Medulla oblongata (tissue), 1 donor: ENCODE results near the gene MIA2.
"Not testable (repeated sequence)": the region's sequence is repeated elsewhere in the genome, so short reads cannot be mapped to it uniquely, and the experiment has no call there.

Experiments
- DNase-seq: peaks from one replicate; pipeline ENCODE4 v3.0.0-alpha.2; 2015; ENCODE audit errors: extremely low spot score

MIA2 gene

DNA sequence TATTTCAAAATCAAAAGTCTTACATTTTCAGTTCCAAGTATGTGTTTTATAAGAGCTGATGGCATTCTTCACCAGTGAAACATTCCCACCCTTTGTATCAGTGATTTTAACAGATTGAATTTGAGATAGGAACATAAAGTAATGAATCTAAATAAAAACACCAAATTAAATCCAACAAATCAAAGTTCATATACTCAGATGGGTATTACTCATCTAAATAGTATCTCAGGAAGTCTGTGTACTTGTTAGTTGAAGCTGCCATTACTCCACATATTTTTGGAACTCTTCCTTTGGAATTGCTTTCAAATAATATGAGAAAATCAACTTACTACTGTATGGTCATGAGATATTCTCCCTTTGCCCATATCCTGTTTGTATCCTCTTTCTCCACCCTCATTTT, 89.1 kb downstream of the MIA2 start:
- DNase-seq: no peak

DNA sequence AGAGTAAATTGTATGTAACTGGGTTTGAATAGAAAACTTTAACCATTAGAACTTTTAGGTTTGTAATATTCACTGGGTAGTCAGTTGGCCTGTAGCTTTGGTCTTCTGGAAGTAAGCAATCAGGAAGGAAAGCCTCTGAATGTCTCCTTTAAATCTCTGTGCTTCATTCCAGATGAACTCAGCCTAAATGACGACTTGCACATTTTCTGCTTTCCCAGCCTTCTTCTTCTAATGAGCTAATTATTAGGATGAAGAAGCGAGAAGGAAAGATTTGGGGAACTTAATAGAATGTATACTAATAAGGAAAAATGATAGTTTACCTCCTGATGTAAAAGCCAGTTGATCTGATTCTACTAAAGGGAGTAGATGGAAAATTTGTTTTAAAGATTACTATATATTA, 90.4 kb downstream of the MIA2 start:
- DNase-seq: no peak

DNA sequence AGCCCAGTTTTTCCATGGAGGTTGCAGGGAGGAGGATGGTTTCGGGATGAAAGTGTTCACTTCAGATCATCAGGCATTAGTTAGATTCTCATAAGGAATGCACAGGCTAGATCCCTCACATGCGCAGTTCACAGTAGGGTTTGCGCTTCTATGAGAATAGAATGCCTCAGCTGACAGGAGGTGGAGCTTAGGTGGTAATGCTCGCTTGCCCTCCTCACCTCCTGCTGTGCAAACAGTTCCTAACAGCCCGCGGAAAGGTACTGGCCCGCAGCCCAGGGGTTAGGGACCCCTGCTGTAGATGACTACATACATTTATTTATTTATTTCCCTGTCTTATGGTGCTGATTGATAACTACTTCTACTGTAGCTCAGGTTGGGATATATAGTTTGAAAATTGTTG, 105.3 kb downstream of the MIA2 start:
- no peak for DNase-seq

DNA sequence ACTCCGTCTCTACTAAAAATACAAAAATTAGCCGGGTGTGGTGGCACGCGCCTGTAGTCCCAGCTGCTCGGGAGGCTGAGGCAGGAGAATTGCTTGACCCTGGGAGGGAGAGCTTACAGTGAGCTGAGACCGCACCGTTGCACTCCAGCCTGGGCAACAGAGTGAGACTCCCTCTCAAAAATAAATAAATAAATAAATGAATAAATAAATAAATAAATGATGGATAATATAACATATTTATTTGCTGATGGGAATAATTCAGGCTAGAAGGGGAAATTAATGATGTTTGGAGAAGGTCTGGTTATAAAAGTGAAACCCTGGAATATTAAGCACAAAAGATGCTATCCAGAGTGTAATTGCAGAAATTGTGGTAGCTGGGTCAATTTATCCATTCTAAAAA, 107.4 kb downstream of the MIA2 start:
- DNase-seq: not testable (repeated sequence)

DNA sequence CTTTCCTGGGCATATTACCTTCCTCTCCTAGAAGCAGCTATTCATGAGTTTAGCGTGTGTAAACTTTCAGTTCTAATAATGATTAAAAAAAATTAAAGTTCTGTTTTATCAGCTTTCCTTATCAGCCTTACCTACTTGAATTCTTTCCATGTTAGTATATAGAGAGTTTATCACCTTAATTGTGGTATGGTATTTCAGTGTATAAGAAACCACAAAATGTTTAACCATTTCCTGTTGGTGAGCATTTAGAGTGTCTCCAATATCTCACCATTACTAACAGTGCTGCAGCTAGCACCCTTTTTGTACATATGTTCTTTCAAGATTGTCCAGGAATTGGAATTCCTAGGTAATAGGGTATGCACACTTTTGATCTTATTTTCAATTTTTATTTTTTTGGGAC, 109.1 kb downstream of the MIA2 start:
- no peak for DNase-seq

DNA sequence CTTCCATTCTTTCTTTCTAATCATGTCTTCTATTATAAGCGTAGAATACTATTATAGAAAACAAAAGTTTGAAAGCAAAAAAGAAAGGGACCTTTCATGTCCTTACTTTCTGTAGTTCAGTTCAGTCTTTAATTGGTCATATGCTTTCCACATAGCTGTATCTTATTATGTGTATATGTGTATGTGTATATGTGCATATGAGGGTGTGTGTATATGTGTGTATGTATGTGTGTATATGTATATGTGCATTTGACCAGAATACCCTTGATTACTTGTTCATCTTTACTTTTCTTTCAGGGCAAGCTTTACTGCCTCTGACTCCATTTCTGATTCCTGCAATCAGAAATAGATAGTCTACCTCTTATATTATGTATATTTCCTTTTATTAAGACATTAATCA, 109.9 kb downstream of the MIA2 start:
- DNase-seq: no peak

DNA sequence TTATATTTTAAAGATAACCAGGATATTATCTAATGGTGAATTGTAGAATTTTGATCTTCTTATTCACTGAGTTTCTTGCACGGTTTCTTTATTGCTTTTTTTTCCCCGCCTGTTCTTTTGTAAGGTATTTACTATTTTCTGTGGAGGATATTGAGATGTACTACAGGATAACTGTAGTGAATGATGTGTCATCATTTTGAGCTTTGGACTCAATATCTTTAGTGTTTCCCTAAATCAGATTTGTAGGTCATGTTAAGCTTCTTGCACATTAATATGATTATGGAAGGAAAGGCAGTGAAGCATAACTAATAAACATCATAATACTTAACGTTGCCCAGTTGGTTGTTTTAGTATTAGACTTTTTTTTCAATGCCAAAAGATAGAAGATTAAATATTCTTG, 117.2 kb downstream of the MIA2 start:
- no peak for DNase-seq

DNA sequence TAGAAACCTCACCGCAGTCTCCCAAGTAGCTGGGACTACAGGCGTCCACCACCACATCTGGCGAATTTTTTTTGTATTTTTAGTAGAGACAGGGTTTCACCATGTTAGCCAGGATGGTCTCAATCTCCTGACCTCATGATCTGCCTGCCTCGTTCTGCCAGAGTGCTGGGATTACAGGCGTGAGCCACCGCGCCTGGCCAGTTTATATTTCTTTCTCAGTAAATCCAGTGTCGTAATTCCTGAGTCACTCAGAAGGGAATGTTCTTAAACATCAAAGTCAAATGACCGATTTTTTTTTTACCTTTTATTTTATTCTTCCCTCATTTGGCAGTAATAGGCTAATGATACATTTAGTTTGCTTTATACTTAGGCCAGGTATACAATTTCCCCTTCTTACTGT, 118.0 kb downstream of the MIA2 start:
- no peak for DNase-seq

DNA sequence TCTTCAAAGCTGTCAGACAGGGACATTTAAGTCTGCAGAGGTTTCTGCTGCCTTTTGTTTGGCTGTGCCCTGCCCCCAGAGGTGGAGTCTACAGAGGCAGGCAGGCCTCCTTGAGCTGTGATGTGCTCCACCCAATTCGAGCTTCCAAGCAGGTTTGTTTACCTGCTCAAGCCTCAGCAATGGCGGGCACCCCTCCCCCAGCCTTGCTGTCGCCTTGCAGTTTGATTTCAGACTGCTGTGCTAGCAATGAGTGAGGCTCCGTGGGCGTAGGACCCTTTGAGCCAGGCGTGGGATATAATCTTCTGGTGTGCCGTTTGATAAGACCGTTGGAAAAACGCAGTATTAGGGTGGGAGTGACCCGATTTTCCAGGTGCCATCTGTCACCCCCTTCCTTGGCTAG, 125.4 kb downstream of the MIA2 start:
- not testable (repeated sequence) for DNase-seq

DNA sequence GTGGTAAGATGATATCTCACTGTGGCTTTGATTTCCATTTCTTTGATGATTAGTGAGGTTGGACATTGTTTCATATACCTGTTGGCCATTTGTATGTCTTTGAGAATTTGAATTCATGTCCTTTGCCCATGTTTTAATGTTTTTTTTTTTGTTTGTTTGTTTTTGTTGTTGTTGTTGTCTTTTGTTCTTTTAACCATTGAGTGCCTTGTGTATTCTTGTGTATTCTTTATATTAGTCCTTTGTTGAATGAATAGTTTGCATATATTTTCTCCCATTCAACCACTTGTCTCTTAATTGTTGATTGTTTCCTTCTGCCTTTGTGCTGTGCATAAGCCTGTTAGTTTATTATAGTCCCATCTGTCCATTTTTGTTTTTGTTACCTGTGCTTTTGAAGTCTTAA, 126.6 kb downstream of the MIA2 start:
- no peak for DNase-seq

DNA sequence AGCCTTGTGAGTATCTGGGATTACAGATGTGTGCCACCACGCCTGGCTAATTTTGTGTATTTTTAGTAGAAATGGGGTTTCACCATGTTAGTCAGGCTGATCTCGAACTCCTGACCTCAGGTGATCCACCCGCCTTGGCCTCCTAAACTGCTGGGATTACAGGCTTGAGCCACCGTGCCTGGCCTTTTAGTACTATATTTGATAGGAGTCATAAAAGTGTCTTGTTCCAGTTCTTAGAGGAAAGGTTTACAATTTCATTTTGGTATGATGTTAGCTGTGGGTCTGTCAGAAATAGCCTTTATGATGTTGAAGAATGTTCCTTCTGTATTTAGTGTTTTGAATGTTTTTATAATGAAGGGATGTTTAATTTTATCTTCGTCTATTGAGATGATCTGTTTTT, 127.8 kb downstream of the MIA2 start:
- DNase-seq: not testable (repeated sequence)

DNA sequence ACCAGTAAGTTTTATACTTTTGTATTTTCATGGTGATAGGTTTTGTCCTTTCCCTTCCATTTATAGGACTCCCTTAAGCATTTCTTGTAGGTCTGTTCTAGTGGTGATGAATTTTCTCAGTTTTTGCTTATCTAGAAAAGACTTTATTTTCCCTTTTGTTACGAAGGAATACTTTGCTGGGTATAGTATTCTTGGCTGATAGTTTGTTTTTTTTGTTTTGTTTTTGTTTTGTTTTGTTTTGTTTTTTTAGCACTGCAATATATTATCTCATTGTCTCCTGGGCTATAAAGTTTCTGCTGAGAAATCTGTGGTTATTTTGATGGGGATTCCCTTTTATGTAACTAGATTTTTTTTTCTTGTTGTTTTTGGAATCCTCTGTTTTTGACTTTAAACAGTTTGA, 130.8 kb downstream of the MIA2 start:
- no peak for DNase-seq

DNA sequence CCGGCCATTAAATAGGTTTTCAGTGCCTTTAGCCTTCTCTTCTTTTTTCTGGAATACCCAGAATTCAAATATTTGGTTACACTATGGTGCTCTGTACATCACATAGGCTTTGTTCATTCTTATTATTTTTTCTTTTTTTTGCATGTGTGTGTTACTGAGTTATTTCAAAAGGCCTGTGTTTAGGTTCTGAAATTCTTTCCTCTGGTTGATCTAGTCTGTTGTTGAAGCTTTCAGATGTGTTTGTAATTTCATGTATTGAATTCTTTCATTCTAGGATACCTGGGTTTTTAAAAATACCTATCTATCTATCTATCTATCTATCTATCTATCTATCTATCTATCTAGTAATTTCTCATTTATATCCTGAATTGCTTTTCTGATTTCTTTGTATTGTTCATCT, 131.6 kb downstream of the MIA2 start:
- no peak for DNase-seq

DNA sequence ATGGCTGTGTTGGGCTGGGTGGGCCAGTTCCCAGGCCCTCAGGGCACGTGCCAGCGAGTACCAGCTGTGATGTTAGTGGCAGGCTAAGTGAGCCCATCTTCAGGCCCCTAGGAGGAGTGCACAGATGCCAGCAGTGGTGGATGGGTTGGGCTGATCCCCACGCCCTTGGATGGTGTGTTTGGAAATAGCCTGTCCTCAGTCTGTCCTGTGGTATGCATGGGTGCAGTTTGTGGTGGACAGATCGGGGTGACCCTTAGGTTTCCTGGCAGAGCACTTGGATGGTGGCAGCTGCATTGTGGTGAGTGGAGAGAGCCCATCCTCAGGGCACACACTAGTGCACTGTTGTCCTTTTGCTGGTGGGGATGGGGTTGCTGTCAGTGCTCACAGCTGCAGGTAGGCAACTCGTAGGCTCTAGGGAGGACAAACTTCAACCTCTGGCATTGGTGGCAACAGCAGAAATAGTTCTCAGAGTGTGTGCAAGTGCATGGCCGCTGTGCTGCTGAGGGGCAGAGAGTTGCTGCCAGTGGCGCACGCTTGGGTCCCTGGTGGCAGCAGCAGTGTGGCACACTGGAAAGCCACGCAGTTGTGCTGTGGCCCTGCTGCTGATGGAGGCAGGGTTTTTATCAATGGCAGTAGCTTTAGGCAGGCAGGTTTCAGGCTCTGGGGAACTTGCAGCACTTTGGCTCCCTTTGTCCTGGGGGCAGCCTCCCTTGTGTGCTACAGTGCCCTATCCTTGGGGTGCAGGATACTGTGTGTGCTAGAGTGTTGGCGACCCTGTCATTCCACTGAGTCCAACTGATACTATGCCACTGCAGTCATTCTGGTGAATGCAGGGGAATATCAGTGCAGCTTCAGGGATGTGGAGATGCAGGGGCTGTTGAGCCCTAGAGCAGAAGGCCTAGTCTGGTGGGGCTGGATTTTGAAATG, 133.0 kb downstream of the MIA2 start:
- DNase-seq: no peak

DNA sequence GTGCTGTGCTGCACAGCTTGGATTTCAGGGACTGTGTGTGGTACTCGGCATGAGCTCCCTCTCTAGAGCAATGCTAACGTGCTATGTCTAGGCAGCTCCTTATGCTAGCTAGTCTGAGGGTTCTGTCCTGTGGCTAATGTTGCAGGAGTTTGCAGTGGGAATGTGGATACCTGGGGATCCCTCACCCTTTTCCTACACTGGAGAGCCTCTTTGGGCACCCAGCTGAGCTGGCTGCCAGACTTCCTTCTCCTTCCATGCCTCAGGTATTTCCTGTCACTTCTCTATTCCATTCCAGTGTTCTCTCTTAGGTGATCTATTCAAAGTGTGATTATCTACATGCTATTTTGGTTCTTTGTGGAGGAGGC, 133.7 kb downstream of the MIA2 start:
- DNase-seq: no peak

DNA sequence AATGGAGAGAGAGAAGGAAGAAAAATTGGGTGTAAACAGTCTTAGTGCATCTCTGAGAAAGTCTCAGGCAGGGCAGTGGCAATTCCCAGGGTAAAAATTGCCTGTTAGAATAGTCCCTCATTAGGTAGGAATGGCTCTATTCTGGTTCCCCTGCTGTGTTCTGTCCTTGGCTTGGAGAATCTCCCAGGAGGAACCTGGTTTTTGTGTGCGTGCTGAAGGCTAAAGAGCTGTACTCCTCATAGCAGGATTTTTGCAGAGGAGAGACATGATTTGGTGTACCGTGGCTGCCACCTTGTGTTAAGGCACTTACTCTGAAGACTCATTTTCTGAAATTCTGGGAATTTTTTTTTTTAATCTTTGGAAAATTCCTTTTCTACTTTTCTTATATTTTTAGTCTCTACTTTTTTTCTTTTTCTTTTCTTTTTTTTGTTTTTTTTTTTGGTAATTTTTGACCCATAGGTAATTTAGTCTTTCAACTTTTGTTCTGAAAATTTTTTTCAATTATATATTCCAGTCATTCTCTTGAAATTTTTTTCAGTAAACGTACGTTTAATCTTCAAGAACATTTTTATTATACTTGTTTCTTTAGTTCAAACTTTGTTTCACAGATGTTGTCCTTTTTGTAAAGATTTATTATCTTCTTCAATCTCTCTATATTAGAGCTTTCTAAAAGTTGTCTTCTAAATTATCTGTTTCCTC, 134.7 kb downstream of the MIA2 start:
- DNase-seq: peak; percentile 68

DNA sequence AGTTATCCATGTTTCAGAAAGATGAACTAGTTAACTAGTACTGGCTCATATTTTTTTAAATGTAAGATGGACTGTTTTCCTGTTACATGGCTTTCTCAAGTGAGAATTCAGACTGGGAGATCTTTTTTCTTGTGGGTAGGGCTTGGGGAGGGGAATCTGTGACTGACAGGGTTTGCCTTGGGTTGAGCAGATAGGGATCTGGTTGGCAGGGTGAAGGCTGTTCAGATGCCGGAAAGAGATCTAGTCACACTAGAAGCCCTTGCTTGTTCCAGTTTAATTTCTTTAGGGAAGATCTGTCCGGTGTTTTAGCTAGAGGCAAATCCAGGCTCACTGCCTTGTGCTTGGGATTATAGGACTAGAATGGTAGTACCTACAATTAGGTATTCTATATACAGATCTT, 135.3 kb downstream of the MIA2 start:
- no peak for DNase-seq

DNA sequence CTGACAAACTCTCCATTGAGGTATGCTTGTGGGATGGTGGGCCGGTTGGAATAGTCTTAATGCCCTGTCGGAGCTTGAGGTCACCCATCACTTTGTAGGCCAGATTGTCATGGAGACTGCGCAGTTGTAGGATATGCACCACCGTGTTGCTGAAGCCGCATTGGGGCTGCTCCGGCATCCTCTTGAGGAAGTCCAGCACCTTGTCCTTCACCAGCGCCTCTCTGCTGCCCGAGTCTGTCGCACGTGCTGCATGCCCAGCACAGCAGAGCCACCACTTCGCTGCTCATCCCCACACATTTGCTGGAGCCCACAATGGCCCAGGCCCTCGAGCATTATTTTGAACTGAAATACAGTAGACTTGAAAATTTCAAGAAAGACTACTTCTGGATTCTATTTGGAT, 136.7 kb downstream of the MIA2 start:
- no peak for DNase-seq

DNA sequence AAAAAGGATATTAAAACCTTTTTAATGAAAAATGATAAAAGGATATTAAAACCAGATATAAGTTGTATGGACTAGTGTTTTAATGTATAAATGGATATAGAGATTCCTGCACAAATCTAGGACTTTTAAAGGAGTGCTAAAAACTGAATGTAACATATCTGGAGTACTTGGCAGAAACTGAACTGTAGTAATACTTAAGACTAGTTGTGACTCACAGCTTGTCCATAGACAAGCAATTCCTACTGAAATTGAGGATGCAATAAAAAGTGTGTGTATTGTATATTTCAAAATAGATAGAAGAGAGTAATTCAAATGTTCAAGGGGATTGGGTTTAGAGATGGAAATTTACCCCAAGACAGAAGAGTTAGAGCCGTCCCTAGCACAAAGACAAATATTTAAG, 138.9 kb downstream of the MIA2 start:
- DNase-seq: no peak

DNA sequence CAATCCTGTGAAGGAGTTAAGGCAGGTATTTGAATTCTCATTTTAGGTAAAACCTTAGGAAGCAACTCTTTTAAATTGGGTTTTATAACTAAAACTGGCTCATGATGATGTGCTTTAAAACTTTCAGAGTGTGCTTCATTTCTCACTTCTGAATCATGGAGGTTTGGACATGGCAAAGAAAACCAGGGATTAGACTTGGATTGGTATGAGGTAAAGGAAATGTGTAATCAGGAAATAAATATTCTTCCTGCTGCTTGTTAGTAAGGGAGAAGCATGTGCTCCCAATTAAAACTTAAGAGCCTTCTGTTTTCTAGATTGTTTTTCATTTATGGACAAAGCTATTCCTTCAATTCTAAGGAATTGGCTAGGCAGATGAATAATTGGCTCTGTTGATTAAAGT, 141.1 kb downstream of the MIA2 start:
- no peak for DNase-seq

DNA sequence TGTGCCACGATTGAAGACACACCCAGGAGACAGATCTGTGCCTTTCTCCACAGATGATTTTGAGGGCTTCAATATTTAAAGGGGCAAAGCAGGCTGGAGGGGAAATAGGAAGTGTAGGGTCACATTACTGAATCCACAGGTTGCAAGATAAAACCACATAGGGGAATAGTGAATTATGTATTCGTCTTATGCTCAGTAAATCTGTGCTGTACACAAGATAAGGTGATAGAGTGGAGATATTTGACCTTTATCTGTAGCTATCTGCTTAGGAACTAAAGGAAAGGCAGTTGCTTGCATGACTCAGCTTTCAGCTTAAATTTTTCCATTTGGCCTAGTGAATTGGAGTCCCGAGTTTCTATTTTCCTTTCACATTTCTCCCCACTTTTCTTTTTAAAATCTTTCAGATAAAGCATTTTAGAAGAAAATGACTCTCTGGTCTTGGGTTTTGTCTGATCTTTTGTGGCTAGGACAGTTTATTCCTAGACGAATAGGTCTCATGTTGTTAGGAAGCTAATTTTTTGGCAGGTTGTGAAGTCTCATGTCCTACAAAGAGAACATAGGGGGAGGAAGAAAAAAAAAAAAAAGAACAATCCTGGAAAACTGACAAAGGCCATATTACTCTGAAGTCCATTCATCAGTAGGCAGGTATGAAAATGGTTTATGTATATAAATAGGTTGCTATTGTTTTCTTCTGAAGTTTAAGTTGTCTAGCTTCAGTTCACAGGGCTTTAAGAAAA, 143.1 kb downstream of the MIA2 start:
- peak; percentile 27 for DNase-seq

DNA sequence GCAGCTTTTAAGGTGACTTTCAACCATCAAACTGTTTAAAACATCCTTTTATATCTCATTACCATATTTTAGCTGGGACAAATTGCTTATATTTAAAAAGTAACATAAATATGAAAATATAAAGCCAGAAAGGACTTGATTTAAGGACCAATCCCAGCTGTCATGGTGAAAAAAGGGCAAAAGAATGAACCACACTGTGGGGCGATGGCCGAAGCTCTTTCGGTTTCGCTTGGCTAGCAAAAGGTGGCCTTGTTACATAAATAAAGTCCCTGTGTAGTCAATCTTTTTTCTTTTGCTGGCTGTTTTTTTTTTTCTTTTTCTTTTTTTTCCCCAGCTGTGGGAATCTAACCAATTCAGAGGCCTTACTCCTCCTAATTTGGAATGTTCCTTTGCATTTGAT, 147.7 kb downstream of the MIA2 start:
- peak; percentile 79 for DNase-seq

DNA sequence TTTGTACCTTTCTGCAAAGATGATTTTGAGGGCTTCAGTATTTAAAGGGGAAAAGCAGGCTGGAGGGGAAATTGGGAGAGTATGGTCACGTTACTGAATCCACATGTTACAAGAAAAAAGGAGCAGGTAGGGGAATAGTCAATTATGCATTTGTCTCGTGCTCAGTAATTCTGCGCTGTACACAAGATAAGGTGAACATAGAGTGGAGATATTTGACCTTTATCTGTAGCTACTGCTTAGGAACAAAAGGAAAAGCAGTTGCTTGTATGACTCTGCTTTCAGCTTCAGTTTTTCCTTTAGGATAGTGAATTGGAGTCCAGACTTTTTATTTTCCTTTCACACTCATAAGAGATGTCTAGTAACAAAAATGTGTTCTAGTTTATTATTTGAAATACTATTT, 148.7 kb downstream of the MIA2 start:
- no peak for DNase-seq
